Measurements from ENCODE around the gene TPSG1. TPM values are rescaled to one million over a fixed set of nuclear protein-coding genes. Genes with fewer than 3 reads are reported as not detected.
"Not testable (repeated sequence)": the region's sequence is repeated elsewhere in the genome, so short reads cannot be mapped to it uniquely, and the experiment has no call there.

TPSG1 gene
- total RNA-seq, 1 donor from 2014 or later, result not detected

DNA sequence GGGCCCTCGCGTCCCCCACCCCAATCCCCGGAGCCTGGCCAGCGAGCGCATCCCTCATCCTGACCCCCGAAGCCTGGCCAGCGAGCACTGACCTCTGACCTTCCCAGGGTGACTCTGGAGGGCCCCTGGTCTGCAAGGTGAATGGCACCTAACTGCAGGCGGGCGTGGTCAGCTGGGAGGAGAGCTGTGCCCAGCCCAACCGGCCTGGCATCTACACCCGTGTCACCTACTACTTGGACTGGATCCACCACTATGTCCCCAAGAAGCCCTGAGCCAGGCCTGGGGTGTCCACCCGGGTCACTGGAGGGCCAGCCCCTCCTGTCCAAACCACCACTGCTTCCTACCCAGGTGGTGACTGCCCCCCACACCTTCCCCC lies 33.1 kb upstream of the TPSG1 start:
- Histone ChIP-seq H3K9me3 (replicated peaks) (no peaks in the 10 kb centered on the region), H3K4me3 (no peak overlapping the region), H3K4me1 (no peaks in the 10 kb centered on the region), H3K36me3 (no peaks in the 10 kb centered on the region), H3K27me3 (ENCODE audit: low read depth) (peaks cover 68% of the 10 kb centered on the region), H3K27ac (replicated peaks) (no peak overlapping the region)
- intact Hi-C loops (cut with micrococcal nuclease), result no loop called here
- DNase-seq, result no peak
- TF ChIP-seq, protein P1, sequence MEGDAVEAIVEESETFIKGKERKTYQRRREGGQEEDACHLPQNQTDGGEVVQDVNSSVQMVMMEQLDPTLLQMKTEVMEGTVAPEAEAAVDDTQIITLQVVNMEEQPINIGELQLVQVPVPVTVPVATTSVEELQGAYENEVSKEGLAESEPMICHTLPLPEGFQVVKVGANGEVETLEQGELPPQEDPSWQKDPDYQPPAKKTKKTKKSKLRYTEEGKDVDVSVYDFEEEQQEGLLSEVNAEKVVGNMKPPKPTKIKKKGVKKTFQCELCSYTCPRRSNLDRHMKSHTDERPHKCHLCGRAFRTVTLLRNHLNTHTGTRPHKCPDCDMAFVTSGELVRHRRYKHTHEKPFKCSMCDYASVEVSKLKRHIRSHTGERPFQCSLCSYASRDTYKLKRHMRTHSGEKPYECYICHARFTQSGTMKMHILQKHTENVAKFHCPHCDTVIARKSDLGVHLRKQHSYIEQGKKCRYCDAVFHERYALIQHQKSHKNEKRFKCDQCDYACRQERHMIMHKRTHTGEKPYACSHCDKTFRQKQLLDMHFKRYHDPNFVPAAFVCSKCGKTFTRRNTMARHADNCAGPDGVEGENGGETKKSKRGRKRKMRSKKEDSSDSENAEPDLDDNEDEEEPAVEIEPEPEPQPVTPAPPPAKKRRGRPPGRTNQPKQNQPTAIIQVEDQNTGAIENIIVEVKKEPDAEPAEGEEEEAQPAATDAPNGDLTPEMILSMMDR (IDR thresholded peaks at IDR 0.05; ENCODE audit: borderline replicate concordance), result no peak

GRCh38 chr16:1257561-1258224 lies 32.6 kb upstream of the TPSG1 start:
- Histone ChIP-seq H3K4me1 (no peaks in the 10 kb centered on the region), H3K36me3 (no peaks in the 10 kb centered on the region), H3K9me3 (replicated peaks) (no peaks in the 10 kb centered on the region), H3K27me3 (ENCODE audit: low read depth) (peaks cover 63% of the 10 kb centered on the region), H3K27ac (replicated peaks) (no peak overlapping the region), H3K4me3 (no peak overlapping the region)
- intact Hi-C loops (cut with micrococcal nuclease), result no loop called here
- TF ChIP-seq, protein P1 (IDR thresholded peaks at IDR 0.05; ENCODE audit: borderline replicate concordance), result no peak
- no peak for DNase-seq

DNA sequence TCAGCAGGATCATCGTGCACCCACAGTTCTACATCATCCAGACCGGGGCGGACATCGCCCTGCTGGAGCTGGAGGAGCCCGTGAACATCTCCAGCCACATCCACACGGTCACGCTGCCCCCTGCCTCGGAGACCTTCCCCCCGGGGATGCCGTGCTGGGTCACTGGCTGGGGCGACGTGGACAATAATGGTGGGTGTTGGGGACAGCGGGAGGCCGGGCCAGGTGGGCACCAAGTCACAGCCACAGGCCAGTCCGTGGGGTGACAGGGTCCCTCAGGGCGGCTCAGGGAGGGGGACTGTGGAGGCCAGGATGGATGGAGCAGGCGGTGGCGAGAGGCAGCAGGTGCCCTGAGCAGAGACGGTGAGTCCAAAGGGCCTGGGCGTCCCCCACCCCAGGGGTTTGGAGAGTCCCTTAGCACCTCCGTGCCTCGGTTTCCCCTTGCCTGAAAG lies 31.8 kb upstream of the TPSG1 start:
- Histone ChIP-seq H3K27me3 (ENCODE audit: low read depth) (peaks cover 55% of the 10 kb centered on the region), H3K4me1 (no peaks in the 10 kb centered on the region), H3K27ac (replicated peaks) (no peak overlapping the region), H3K36me3 (no peaks in the 10 kb centered on the region), H3K9me3 (replicated peaks) (no peaks in the 10 kb centered on the region), H3K4me3 (no peak overlapping the region)
- no peak for DNase-seq
- intact Hi-C loops (cut with micrococcal nuclease), result no loop called here
- TF ChIP-seq, protein P1 (IDR thresholded peaks at IDR 0.05; ENCODE audit: borderline replicate concordance), result no peak

DNA sequence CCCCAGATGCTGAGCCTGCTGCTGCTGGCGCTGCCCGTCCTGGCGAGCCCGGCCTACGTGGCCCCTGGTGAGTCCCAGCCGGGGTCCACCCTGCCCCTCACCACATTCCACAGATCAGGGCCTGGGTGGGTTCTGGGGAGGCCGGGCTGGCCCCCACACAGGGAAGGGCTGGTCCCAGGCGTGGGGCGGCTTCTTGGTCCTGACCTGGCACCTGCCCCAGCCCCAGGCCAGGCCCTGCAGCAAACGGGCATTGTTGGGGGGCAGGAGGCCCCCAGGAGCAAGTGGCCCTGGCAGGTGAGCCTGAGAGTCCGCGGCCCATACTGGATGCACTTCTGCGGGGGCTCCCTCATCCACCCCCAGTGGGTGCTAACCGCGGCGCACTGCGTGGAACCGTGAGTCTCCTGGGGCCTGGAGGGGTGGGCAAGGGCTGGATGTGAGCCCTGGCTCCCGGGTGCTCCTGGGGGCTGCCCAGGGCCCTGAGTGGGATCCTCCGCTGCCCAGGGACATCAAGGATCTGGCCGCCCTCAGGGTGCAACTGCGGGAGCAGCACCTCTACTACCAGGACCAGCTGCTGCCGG lies 31.3 kb upstream of the TPSG1 start:
- intact Hi-C loops (cut with micrococcal nuclease); H3K27ac ChIP-seq (replicated peaks); H3K4me3 ChIP-seq; H3K4me1 ChIP-seq; H3K9me3 ChIP-seq (replicated peaks); H3K36me3 ChIP-seq; DNase-seq: not testable (repeated sequence)
- H3K27me3 ChIP-seq (ENCODE audit: low read depth), result peaks cover 50% of the 10 kb centered on the region

DNA sequence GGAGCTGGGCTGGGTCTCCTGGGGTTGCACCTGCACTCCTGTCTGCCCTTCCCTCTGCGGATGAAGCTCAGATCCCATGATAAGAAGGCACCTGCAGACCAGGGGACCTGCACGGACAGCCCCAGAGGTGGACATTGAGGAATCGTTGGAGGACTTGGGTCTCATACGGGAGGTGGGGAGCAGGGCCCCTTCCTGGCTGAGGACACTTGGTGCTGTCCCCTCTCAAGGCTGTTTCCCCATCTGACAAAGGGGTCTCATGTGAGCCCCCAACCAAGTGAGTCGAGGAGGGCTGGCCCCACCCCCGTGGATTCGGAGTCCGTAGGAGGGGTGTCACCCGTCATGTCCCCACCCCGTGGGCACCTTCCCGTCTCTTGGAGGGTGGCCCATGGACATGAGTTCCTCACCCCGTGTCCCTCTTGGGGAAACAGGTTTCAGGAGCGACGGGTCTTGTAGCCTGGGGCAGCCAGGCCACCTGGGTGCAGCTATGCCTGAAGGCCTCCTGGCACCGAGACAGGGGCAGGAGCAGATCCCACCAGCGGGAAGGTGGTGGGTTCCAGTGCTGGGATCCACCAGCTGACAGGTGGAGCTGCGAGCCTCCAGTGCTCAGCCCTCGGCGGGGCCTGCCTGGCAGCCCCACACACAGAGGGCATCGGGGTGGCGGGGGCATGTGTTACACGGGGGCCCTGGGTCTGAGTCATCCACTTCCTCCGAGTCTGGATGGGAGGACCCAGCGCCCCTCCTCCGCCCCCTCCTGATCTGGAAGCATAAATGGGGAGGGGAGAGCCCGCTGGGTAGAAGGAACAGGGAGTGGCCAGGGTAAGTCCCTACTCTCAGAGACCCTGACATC lies 30.4 kb upstream of the TPSG1 start, which contains the start of gene TPSD1:
TPSD1 (plus strand) TSS at position 794 of the 847 bp plus-strand sequence. CDS start 212 bp downstream, outside the sequence.
- H3K9me3 ChIP-seq (replicated peaks); intact Hi-C loops (cut with micrococcal nuclease); H3K4me3 ChIP-seq; H3K27ac ChIP-seq (replicated peaks); H3K4me1 ChIP-seq; H3K36me3 ChIP-seq; DNase-seq: not testable (repeated sequence)
- peaks cover 42% of the 10 kb centered on the region for H3K27me3 ChIP-seq (ENCODE audit: low read depth)

GRCh38 chr16:1254821-1255220 lies 29.8 kb upstream of the TPSG1 start:
- H3K36me3 ChIP-seq; H3K27ac ChIP-seq (replicated peaks); intact Hi-C loops (cut with micrococcal nuclease); H3K9me3 ChIP-seq (replicated peaks); DNase-seq; H3K4me1 ChIP-seq; H3K4me3 ChIP-seq: not testable (repeated sequence)
- H3K27me3 ChIP-seq (ENCODE audit: low read depth), result peaks cover 35% of the 10 kb centered on the region

DNA sequence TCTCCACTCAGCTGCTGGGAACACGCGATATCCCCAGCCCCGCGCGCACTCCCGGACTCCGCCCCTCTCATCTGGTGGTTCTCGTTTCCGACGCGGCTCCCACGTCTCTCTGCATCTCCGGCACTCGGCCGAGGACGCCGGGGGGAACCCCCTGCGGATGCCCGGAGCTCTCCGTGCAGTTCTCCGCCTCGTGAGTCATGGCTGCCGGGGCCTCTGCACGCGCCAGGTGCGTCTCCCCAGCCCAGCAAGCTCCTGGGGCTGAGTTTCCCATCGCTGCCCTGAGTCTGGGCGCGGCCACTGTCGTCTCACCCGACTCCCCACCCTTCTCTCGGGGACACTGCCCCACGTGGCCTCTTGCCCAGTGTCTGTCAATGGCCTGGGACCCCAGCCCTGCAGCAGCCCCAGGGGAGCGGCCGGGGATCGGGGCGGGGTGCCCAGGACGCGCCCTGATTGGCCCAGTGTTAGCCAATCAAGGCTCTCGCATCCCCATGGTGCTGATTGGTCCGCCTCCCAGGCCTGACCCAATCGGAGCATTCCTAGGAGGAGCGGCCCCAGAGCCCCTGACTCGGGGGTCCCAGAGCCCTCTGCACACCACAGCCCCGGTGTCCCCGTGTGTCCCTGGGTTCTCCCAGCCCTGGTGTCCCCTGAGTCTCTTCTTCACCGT lies 28.8 kb upstream of the TPSG1 start:
- H3K4me1 ChIP-seq; H3K27ac ChIP-seq (replicated peaks); H3K4me3 ChIP-seq; DNase-seq; H3K9me3 ChIP-seq (replicated peaks); intact Hi-C loops (cut with micrococcal nuclease); H3K36me3 ChIP-seq: not testable (repeated sequence)
- peaks cover 25% of the 10 kb centered on the region for H3K27me3 ChIP-seq (ENCODE audit: low read depth)

DNA sequence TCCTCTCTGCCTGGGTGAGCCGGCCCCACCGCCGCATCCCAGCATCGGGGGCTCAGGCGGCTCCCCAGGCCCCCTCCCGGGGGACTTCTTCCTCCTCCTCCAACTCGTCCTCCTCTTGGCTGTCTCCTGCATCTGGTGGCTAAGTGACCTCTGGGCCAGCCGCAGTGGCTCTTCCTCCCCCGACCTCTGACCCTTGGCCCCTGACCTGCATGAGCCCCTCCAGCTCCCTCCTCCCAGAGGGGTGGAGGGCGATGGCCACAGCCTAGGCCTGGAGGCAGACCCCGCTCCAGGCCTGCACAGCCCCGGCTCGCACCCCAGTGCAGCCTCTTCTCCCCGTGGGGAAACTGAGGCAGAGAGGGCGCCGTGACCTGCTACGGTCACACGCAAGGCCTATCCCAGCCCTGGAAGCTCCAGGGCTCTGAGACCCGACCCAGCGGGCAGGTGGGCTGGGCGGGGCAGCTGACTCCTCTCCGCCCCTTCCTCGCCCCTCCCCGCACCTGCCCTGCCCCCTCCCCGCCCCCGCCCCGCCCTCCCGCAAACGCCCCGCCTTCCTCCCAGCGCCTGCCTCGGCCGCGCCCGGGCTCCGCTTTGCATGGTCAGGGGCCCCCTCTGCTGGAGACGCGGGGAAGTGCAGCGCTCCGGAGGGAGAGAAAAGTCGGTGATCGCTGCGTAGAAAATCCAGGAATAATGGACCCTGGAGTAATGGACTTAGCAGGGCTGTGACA lies 24.1 kb upstream of the TPSG1 start:
- intact Hi-C loops (cut with micrococcal nuclease); DNase-seq; H3K36me3 ChIP-seq; H3K4me1 ChIP-seq; H3K9me3 ChIP-seq (replicated peaks); H3K4me3 ChIP-seq; H3K27ac ChIP-seq (replicated peaks): not testable (repeated sequence)
- H3K27me3 ChIP-seq (ENCODE audit: low read depth), result peaks cover 23% of the 10 kb centered on the region

GRCh38 chr16:1247903-1248537 lies 23.0 kb upstream of the TPSG1 start:
- DNase-seq; H3K9me3 ChIP-seq (replicated peaks); H3K27ac ChIP-seq (replicated peaks); H3K36me3 ChIP-seq; intact Hi-C loops (cut with micrococcal nuclease); H3K4me1 ChIP-seq; H3K4me3 ChIP-seq: not testable (repeated sequence)
- peaks cover 28% of the 10 kb centered on the region for H3K27me3 ChIP-seq (ENCODE audit: low read depth)
